ENCODE measurements around the gene RGS6.

- TF ChIP-seq EZH2 (IDR thresholded peaks at IDR 0.05; ENCODE audit: low read length, missing control alignments) (no peak), CTCF (conservative IDR thresholded peaks at IDR 0.05 in 1 of 2, IDR thresholded peaks at IDR 0.05 in 1 of 2; ENCODE audit: low read depth in 1 of 2, low read length in 2 of 2) (no peak)
These were observed 671.9 kb downstream of the RGS6 start for GRCh38 chr14:72604133-72604532.

All from fibroblast of lung (primary cell).